Fibroblast of lung (primary cell): ENCODE measurements around the gene RTP1. TPM values are rescaled to one million over a fixed set of nuclear protein-coding genes. Genes with fewer than 3 reads are reported as not detected.

Experiments used
- DNase-seq, 2 donors: peaks; one replicate each; pipeline versions ENCODE4 v3.0.0 to v3.0.0-alpha.2; 2010; ENCODE audit warnings: low read depth in 2 of 2
- H2AFZ ChIP-seq: 2 replicates; pipeline ENCODE4 v1.5.1; 2012; ENCODE audit warnings: low read length, control low read depth, inconsistent platforms
- H3K27ac ChIP-seq: 2 replicates; pipeline ENCODE4 v1.5.1; 2011; ENCODE audit warnings: low read length, control low read depth; ENCODE audit not compliant: insufficient read depth
- H3K27me3 ChIP-seq: 2 replicates; pipeline ENCODE4 v1.5.1; 2011; ENCODE audit warnings: mild to moderate bottlenecking, low read length; ENCODE audit not compliant: control insufficient read depth, insufficient read depth
- H3K36me3 ChIP-seq: 2 replicates; pipeline ENCODE4 v1.5.1; 2011; ENCODE audit warnings: low read length; ENCODE audit not compliant: control insufficient read depth, insufficient read depth
- H3K4me1 ChIP-seq: 2 replicates; pipeline ENCODE4 v1.5.1; 2011; ENCODE audit warnings: low read length; ENCODE audit not compliant: control insufficient read depth, insufficient read depth; ENCODE audit errors: extremely low read depth
- H3K4me2 ChIP-seq: 2 replicates; pipeline ENCODE4 v1.5.1; 2011; ENCODE audit warnings: low read length, control low read depth; ENCODE audit not compliant: insufficient read depth; ENCODE audit errors: extremely low read depth
- H3K4me3 ChIP-seq, 4 experiments: fragments of 200-600 bp in 1 of 4; sonication (generic) in 1 of 4; replicated peaks in 1 of 4; 2 replicates each; pipeline ENCODE4 v1.5.1; 2011 to 2016; ENCODE audit warnings: low read length in 4 of 4, low read depth in 3 of 4, mild to moderate bottlenecking in 3 of 4, control low read depth in 2 of 4, inconsistent platforms in 1 of 4, mixed read lengths in 1 of 4; ENCODE audit not compliant: insufficient read depth in 1 of 4; ENCODE audit errors: control extremely low read depth in 1 of 4
- H3K79me2 ChIP-seq: 2 replicates; pipeline ENCODE4 v1.5.1; 2012; ENCODE audit warnings: mild to moderate bottlenecking, low read length, inconsistent platforms; ENCODE audit not compliant: control insufficient read depth, insufficient read depth
- H3K9ac ChIP-seq: 2 replicates; pipeline ENCODE4 v1.5.1; 2011; ENCODE audit warnings: mild to moderate bottlenecking, low read length, control low read depth; ENCODE audit not compliant: insufficient read depth
- H3K9me3 ChIP-seq: 2 replicates; pipeline ENCODE4 v1.5.1; 2012; ENCODE audit warnings: low read depth, low read length; ENCODE audit not compliant: control insufficient read depth, insufficient read depth
- H4K20me1 ChIP-seq: 2 replicates; pipeline ENCODE4 v1.5.1; 2011; ENCODE audit warnings: low read length; ENCODE audit not compliant: control insufficient read depth, insufficient read depth; ENCODE audit errors: extremely low read depth
- EZH2 ChIP-seq: IDR thresholded peaks from 2 replicates; pipeline ENCODE4 v1.5.1; 2012; ENCODE audit warnings: low read length, control low read depth, mild to moderate bottlenecking; ENCODE audit errors: missing control alignments
- polyA plus RNA-seq, 2 donors: library from polyadenylated mRNA; depleted of rRNA in 1 of 2; stranded (reverse) in 1 of 2; unstranded in 1 of 2; fragments of >200 nt; gene quantifications; 2 replicates each; pipeline ENCODE4 v1.2.1, GENCODE V29; 2011 to 2012; ENCODE audit warnings: missing spikeins in 1 of 2
- total RNA-seq: library from RNA; depleted of rRNA; stranded (reverse); fragments of >200 nt; gene quantifications from 2 replicates; pipeline ENCODE4 v1.2.1, GENCODE V29; 2014
- TF ChIP-seq, protein P1 (sequence below), 2 donors: IDR thresholded peaks in 1 of 2; conservative IDR thresholded peaks in 1 of 2; 1 replicate in 1 of 2; 2 replicates in 1 of 2; pipeline ENCODE4 v1.5.1; 2011 to 2012; ENCODE audit warnings: low read length in 2 of 2, control low read depth in 1 of 2, inconsistent platforms in 1 of 2, low read depth in 1 of 2, mild to moderate bottlenecking in 1 of 2

RTP1 gene
- total and polyA plus RNA-seq, 2 donors (not counting 1 experiment from before 2014, with no cell fraction given): under 0.01 TPM; not detected in 1

DNA sequence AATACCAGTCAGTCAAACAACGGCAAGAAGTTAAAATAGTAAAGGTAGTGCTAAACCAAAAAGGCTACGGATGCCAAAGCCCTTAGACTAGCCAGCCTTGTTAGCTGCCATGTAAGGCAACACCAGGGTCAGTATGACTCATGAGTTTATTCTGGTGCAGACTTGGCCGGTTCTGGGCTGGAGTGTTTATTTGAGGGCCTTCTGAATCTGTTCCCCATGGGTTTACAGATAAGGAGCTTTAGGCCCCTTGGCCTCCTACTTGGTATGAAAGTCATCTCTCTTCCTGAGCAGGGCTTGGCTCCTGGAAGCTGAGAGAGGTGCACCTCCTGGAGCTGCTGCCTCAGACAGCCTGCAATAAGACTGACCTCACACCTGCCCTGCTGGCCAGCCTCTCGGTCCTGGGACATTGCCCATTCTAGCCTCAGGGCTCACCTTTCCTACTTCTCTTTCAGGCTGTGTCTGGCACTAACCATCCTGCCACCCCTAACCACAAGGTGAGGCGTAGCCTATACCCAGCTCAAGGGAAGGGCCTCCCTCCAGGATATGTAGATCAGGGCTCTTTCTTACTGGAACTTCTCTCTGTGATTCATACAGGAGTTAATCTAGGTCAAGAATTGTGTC, 10.4 kb upstream of the RTP1 start:
- Histone ChIP-seq H3K36me3 (no peaks in the 10 kb centered on the region), H3K4me2 (peak overlapping the region; percentile 75), H3K9me3 (no peaks in the 10 kb centered on the region), H2AFZ (no peak overlapping the region), H3K4me3 (no peak overlapping the region), H3K9ac (no peak overlapping the region), H3K27ac (peak overlapping the region; percentile 19), H3K27me3 (no peaks in the 10 kb centered on the region), H3K4me1 (peaks cover 11% of the 10 kb centered on the region), H4K20me1 (no peaks in the 10 kb centered on the region), H3K79me2 (no peaks in the 10 kb centered on the region)
- no peak for TF ChIP-seq EZH2
- TF ChIP-seq, protein P1, sequence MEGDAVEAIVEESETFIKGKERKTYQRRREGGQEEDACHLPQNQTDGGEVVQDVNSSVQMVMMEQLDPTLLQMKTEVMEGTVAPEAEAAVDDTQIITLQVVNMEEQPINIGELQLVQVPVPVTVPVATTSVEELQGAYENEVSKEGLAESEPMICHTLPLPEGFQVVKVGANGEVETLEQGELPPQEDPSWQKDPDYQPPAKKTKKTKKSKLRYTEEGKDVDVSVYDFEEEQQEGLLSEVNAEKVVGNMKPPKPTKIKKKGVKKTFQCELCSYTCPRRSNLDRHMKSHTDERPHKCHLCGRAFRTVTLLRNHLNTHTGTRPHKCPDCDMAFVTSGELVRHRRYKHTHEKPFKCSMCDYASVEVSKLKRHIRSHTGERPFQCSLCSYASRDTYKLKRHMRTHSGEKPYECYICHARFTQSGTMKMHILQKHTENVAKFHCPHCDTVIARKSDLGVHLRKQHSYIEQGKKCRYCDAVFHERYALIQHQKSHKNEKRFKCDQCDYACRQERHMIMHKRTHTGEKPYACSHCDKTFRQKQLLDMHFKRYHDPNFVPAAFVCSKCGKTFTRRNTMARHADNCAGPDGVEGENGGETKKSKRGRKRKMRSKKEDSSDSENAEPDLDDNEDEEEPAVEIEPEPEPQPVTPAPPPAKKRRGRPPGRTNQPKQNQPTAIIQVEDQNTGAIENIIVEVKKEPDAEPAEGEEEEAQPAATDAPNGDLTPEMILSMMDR (conservative IDR thresholded peaks at IDR 0.05 in 1 of 2, IDR thresholded peaks at IDR 0.05 in 1 of 2; ENCODE audit: low read depth in 1 of 2, low read length in 2 of 2): no peak
- peak; percentile 84 to 98 for DNase-seq

DNA sequence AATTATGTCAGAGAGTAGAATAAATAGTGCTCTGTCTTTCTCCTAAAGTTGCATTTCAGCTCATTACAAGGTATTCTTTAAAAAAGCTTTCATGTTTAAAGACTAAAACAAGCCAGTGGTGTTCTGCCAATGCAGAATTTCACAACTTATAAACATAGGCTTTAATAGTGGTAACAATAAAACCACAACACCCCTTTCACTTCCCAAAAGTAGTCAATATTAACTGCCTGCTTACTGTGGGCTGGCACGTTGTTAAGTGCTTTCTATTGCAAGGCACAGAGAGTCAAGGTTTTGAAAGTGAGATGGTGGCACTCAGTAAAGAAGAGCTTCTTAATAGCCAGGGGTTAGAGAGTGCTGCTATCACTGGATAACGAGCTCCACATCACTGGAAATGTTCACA, 8.4 kb upstream of the RTP1 start:
- no peaks in the 10 kb centered on the region for H3K9me3 ChIP-seq
- peaks cover 11% of the 10 kb centered on the region for H3K4me1 ChIP-seq
- TF ChIP-seq EZH2: no peak
- TF ChIP-seq, protein P1 (conservative IDR thresholded peaks at IDR 0.05 in 1 of 2, IDR thresholded peaks at IDR 0.05 in 1 of 2; ENCODE audit: low read depth in 1 of 2, low read length in 2 of 2): no peak
- peak; percentile 47 to 51 for DNase-seq
- H3K4me2 ChIP-seq: no peak overlapping the region
- H3K27me3 ChIP-seq: peaks cover 2% of the 10 kb centered on the region
- H3K79me2 ChIP-seq: no peaks in the 10 kb centered on the region
- no peaks in the 10 kb centered on the region for H3K36me3 ChIP-seq
- no peak overlapping the region for H3K9ac ChIP-seq
- H3K4me3 ChIP-seq: no peak overlapping the region
- no peak overlapping the region for H2AFZ ChIP-seq
- no peak overlapping the region for H3K27ac ChIP-seq
- no peaks in the 10 kb centered on the region for H4K20me1 ChIP-seq

DNA sequence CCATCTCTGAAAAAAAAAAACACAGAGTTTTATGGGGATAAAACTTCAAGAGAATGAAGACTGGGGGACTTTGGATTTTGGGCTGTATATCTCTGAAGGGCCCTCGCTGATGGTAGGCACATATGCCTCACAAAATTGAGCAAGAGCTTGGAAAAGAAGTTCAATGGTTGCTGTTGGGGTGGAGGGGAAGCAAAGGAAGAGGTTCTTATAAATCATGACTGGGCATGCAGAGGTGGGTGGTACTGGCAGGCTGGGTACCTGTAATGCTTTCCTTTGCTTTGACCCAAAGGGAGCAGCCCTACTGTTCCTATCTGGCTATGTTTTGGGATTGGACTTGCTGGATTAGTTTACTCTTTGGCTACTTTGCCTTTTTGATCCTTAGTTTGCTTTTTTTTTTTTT, 6.0 kb upstream of the RTP1 start:
- Histone ChIP-seq H2AFZ (no peak overlapping the region), H4K20me1 (no peaks in the 10 kb centered on the region), H3K9ac (no peak overlapping the region), H3K79me2 (no peaks in the 10 kb centered on the region), H3K4me1 (peaks cover 11% of the 10 kb centered on the region), H3K9me3 (no peaks in the 10 kb centered on the region), H3K36me3 (no peaks in the 10 kb centered on the region), H3K27ac (no peak overlapping the region), H3K4me3 (no peak overlapping the region), H3K27me3 (peaks cover 2% of the 10 kb centered on the region), H3K4me2 (no peak overlapping the region)
- TF ChIP-seq, protein P1 (conservative IDR thresholded peaks at IDR 0.05 in 1 of 2, IDR thresholded peaks at IDR 0.05 in 1 of 2; ENCODE audit: low read depth in 1 of 2, low read length in 2 of 2): no peak
- no peak for TF ChIP-seq EZH2
- no peak for DNase-seq
